Activated naive CD4-positive, alpha-beta T cell treated with anti-CD3 and anti-CD28 coated beads, Interleukin-2, amount 10 ng/mL, durations not matched to agents 5 hours and 36 hours (primary cell): ENCODE measurements around the gene GRIK4. TPM values are rescaled to one million over a fixed set of nuclear protein-coding genes. Genes with fewer than 3 reads are reported as not detected.

ENCODE experiments used
- total RNA-seq, 2 experiments: library from RNA; stranded (reverse); gene quantifications; one replicate each; pipeline ENCODE4 v1.2.3, GENCODE V29; 2021

Gene GRIK4
- not detected for total RNA-seq

GRCh38 chr11:120511116-120511819 lies at the start of gene GRIK4:
TSS of gene GRIK4 (plus strand) at chr11:120511748. CDS start at chr11:120660319, 148,571 bp downstream.

GRCh38 chr11:121023848-121024751 lies 512.6 kb downstream of the GRIK4 start, which contains the start of gene TBCEL:
TSS of gene TBCEL (plus strand) at chr11:121024102. CDS start at chr11:121045691, 21,589 bp downstream.

Other genes with a start within 250 kb of the GRIK4 start
- gene TLCD5, start 186.4 kb upstream of the GRIK4 start, total RNA-seq, result under 1 TPM in 1 of 2 experiments, not detected in 1; 0.08 TPM
- 1 to 10 TPM; 2.5 TPM for gene ARHGEF12, start 175.3 kb upstream of the GRIK4 start, total RNA-seq